ENCODE results near the gene YJEFN3.

YJEFN3 gene

DNA sequence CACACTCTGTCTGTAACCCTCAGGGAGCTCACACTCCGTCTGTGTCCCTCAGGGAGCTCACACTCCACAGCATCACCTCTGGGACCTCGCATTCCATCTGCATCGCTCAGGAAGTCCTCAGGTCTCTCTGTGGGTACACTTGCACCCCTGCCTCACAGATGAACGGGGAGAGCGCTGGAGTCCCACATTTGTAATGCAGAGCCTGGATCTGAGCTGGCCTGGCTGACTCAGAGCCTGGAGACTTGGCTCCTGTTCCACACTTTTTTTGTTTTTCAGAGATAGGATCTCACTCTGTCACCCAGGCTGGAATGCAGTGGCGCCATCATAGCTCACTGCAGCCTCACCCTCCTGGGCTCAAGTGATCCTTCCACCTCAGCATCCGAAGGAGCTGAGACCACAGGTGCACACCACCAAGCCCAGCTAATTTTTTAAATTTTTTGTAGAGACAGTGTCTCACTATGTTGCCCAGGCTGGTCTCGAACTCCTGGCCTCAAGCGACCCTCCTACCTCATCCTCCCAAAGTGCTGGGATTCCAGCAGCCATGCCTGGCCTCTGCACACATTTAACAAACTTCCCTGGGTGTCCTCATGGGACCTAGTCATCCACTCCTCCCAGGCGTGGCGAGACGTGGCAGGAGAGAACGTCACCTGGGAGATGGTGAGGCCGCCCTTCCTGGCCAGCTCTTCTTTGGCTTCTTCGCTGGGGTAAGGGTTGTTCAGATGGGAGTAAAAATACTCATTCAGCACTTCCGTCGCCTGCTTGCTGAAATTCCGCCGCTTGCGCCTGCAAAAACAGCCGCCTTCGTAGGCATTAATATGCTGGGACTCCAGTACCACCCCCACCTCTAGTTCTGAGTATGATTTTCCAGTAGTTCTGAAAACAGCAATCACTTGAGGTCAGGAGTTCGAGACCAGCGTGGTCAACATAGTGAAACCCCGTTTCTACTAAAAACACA lies 40.4 kb downstream of the YJEFN3 start:
- TF ChIP-seq, protein P1, sequence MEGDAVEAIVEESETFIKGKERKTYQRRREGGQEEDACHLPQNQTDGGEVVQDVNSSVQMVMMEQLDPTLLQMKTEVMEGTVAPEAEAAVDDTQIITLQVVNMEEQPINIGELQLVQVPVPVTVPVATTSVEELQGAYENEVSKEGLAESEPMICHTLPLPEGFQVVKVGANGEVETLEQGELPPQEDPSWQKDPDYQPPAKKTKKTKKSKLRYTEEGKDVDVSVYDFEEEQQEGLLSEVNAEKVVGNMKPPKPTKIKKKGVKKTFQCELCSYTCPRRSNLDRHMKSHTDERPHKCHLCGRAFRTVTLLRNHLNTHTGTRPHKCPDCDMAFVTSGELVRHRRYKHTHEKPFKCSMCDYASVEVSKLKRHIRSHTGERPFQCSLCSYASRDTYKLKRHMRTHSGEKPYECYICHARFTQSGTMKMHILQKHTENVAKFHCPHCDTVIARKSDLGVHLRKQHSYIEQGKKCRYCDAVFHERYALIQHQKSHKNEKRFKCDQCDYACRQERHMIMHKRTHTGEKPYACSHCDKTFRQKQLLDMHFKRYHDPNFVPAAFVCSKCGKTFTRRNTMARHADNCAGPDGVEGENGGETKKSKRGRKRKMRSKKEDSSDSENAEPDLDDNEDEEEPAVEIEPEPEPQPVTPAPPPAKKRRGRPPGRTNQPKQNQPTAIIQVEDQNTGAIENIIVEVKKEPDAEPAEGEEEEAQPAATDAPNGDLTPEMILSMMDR (IDR thresholded peaks at IDR 0.05), result no peak
- Histone ChIP-seq H3K9me3 (no peaks in the 10 kb centered on the region), H3K27ac (no peak overlapping the region), H3K4me3 (ENCODE audit: low read depth in 1 of 2, low read length in 1 of 2) (no peak overlapping the region), H3K27me3 (no peaks in the 10 kb centered on the region), H3K4me1 (ENCODE audit: control insufficient read depth in 1 of 2, insufficient read depth in 1 of 2, low read depth in 1 of 2, low read length in 1 of 2) (no peaks in the 10 kb centered on the region), H3K36me3 (no peaks in the 10 kb centered on the region)

DNA sequence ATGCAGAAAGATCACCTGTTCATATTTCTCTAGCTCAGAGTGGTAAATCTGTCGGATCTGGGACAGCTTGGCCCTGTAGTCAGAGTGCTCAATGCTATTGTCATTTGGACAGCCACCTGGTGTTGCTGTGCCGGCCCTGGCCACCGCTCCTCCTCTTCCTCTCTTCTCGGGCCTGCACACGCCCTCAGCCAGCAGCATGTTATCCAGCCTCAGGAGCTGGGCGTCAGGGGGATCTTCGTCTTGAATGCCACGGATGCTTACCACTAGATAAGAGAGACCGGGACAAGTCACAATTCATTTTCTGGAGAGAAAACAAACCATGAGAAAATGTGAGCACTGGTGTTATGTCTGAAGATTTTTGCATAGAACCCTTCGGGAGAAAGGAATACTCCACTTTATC lies 41.9 kb downstream of the YJEFN3 start:
- H3K9me3 ChIP-seq, result no peaks in the 10 kb centered on the region
- no peaks in the 10 kb centered on the region for H3K36me3 ChIP-seq
- H3K4me1 ChIP-seq (ENCODE audit: control insufficient read depth in 1 of 2, insufficient read depth in 1 of 2, low read depth in 1 of 2, low read length in 1 of 2), result no peaks in the 10 kb centered on the region
- no peaks in the 10 kb centered on the region for H3K27me3 ChIP-seq
- no peak overlapping the region for H3K4me3 ChIP-seq (ENCODE audit: low read depth in 1 of 2, low read length in 1 of 2)
- TF ChIP-seq, protein P1 (IDR thresholded peaks at IDR 0.05), result no peak
- H3K27ac ChIP-seq, result no peak overlapping the region

GRCh38 chr19:19571071-19571786 lies 42.5 kb downstream of the YJEFN3 start:
- no peak overlapping the region for H3K4me3 ChIP-seq (ENCODE audit: low read depth in 1 of 2, low read length in 1 of 2)
- H3K4me1 ChIP-seq (ENCODE audit: control insufficient read depth in 1 of 2, insufficient read depth in 1 of 2, low read depth in 1 of 2, low read length in 1 of 2), result no peaks in the 10 kb centered on the region
- TF ChIP-seq, protein P1 (IDR thresholded peaks at IDR 0.05), result no peak
- no peaks in the 10 kb centered on the region for H3K9me3 ChIP-seq
- H3K27ac ChIP-seq, result no peak overlapping the region
- H3K36me3 ChIP-seq, result no peaks in the 10 kb centered on the region
- no peaks in the 10 kb centered on the region for H3K27me3 ChIP-seq

DNA sequence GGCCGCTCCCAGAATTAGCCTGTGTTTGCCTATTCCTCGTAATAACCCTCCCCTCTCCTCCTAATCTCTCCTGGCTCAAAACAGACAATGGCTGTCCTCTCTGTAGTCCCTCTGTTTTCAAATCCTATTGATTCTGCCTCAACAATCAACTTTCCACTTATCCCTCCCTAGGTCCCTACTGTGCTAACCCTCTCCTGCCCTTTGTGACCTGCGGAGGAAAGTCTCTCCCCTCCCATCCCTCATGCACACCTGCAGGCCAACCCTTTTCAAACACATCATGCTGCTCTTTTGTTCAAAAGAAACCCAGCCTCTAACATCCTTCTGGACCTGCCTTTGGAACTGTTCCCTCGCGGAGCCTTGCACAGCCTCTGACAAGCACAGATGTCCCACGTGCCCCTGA lies 46.7 kb downstream of the YJEFN3 start:
- H3K4me3 ChIP-seq (ENCODE audit: low read depth in 1 of 2, low read length in 1 of 2), result no peak overlapping the region
- no peaks in the 10 kb centered on the region for H3K27me3 ChIP-seq
- H3K4me1 ChIP-seq (ENCODE audit: control insufficient read depth in 1 of 2, insufficient read depth in 1 of 2, low read depth in 1 of 2, low read length in 1 of 2), result no peaks in the 10 kb centered on the region
- H3K36me3 ChIP-seq, result no peaks in the 10 kb centered on the region
- no peak overlapping the region for H3K27ac ChIP-seq
- H3K9me3 ChIP-seq, result no peaks in the 10 kb centered on the region
- TF ChIP-seq, protein P1 (IDR thresholded peaks at IDR 0.05), result no peak

GRCh38 chr19:19578252-19578651 lies 49.5 kb downstream of the YJEFN3 start:
- H3K36me3 ChIP-seq, result no peaks in the 10 kb centered on the region
- TF ChIP-seq, protein P1 (IDR thresholded peaks at IDR 0.05), result no peak
- no peak overlapping the region for H3K4me3 ChIP-seq (ENCODE audit: low read depth in 1 of 2, low read length in 1 of 2)
- no peaks in the 10 kb centered on the region for H3K4me1 ChIP-seq (ENCODE audit: control insufficient read depth in 1 of 2, insufficient read depth in 1 of 2, low read depth in 1 of 2, low read length in 1 of 2)
- no peaks in the 10 kb centered on the region for H3K27me3 ChIP-seq
- no peak overlapping the region for H3K27ac ChIP-seq
- H3K9me3 ChIP-seq, result no peaks in the 10 kb centered on the region

Data from neutrophil (primary cell).